Measurements from ENCODE around the gene GPN3. TPM values are rescaled to one million over a fixed set of nuclear protein-coding genes. Genes with fewer than 3 reads are reported as not detected.
"Not testable (repeated sequence)": the region's sequence is repeated elsewhere in the genome, so short reads cannot be mapped to it uniquely, and the experiment has no call there.

GPN3 gene
- polyA plus RNA-seq, 6 donors from 2014 or later: 23.3 to 48.1 (median 36.0) TPM

DNA sequence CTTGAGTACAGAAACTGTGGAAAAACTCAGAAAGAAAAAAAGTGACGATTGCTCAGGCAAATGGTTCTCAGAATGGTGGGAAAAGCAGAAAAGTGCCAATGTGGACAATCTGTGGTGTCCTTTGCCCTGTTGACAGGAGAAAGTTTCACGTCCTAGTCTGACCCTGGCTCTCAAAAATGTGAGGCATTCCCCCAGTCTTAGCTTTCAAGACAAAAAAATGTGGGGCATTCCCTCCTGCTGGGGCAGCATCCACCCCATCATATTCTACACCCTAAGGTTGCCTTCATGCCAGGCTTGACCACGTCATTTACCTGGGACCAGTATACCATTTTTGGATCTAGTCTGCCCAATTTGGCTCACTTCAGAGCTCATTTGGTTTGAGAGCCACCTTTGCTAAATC, 43.8 kb downstream of the GPN3 start:
- H3K36me3 Mint-ChIP-seq: no peaks in the 10 kb centered on the region
- no peaks in the 10 kb centered on the region for H3K9me3 Mint-ChIP-seq
- H3K4me3 Mint-ChIP-seq: no peak overlapping the region
- H3K27ac Mint-ChIP-seq: peak overlapping the region in 2 of 6 donors; percentile 63 to 66
- H3K27me3 Mint-ChIP-seq: no peaks in the 10 kb centered on the region
- ATAC-seq (ENCODE audit: low read depth in 2 of 2): no peak
- H3K4me1 Mint-ChIP-seq: no peaks in the 10 kb centered on the region
- no peak for DNase-seq

DNA sequence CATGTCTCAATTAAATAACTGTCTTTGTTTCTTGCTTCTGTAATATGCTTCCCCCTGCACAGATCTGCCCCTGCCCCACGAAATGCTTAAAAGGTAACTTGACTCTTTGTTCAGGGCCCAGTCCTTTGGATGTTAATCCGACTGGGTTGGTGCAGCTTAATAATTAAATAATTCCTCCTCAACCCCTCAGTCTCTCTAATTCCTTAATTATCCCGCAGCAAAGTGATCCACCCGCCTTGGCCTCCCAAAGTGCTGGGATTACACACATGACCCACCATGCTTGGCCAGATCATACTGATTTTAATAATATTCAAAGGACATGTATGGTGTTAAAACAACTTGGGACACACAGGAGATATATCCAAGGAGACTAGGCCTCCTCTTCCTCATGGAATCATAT, 46.4 kb downstream of the GPN3 start:
- Mint-ChIP-seq H3K27me3 (no peaks in the 10 kb centered on the region), H3K4me1 (peaks cover 8 to 14% (median 11%) of the 10 kb centered on the region in 3 donors), H3K9me3 (no peaks in the 10 kb centered on the region), H3K36me3 (no peaks in the 10 kb centered on the region), H3K4me3 (no peak overlapping the region), H3K27ac (no peak overlapping the region)
- DNase-seq: no peak
- ATAC-seq (ENCODE audit: low read depth in 2 of 2): no peak

DNA sequence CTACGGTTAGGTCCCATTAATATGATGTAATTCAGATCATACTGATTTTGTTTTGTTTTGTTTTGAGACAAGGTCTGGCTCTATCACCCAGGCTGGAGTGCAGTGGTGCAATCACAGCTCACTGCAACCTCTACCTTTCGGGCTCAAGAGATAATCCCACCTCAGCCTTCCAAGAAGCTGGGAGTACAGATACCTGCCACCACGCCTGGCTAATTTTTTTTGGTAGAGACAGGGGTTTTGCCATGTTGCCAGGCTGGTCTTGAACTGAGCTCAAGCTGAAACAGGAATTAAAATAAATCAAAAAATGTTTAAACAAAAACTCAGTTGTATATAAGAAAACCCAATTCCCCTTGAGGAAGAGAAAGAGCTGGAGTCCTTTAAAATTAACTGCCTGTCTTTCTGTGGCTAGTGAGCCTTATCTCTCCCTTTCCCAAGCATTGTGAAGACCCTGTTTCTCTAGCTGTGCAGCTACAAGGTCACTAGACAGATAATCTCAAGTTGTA, 46.8 kb downstream of the GPN3 start:
- H3K27ac Mint-ChIP-seq: no peak overlapping the region
- H3K4me3 Mint-ChIP-seq: no peak overlapping the region
- no peaks in the 10 kb centered on the region for H3K36me3 Mint-ChIP-seq
- no peaks in the 10 kb centered on the region for H3K9me3 Mint-ChIP-seq
- no peak for DNase-seq
- no peaks in the 10 kb centered on the region for H3K27me3 Mint-ChIP-seq
- ATAC-seq (ENCODE audit: low read depth in 2 of 2): no peak
- peaks cover 8 to 14% (median 11%) of the 10 kb centered on the region in 3 donors for H3K4me1 Mint-ChIP-seq

DNA sequence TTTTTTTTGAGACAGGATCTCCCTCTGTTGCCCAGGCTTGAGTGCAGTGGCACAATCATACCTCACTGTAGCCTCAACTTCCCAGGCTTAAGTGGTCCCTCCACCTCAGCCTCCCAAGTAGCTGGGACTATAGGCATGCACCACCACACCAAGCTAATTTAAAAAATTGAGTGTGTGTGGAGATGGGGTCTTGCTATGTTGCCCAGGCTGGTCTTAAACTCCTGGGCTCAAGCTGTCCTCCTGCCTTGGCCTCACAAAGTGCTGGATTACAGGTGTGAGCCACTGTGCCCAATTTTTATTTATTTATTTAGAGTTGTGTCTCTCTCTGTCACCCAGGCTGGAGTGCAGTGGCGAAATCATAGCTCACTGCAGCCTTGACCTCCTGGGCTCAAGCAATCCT, 47.4 kb downstream of the GPN3 start:
- not testable (repeated sequence) for H3K4me3 Mint-ChIP-seq; H3K9me3 Mint-ChIP-seq; H3K27ac Mint-ChIP-seq; ATAC-seq (ENCODE audit: low read depth in 2 of 2); H3K27me3 Mint-ChIP-seq; DNase-seq; H3K36me3 Mint-ChIP-seq
- peaks cover 8 to 14% (median 11%) of the 10 kb centered on the region in 3 donors for H3K4me1 Mint-ChIP-seq

DNA sequence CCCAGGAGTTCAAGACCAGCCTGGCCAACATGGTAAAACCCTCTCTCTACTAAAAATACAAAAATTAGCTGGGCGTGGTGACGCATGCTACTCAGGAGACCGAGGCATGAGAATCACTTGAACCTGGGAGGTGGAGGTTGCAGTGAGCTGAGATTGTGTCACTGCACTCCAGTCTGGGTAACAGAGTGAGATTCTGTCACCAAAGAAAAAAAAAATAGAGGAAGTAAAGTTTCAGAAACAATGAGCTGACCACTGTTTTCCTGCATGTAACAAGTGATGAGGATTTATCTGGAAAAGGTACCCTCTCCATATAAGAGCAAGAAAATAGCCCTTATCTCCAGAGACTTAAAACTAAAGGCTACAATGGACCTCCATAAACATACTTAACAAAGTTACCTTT, 50.9 kb downstream of the GPN3 start:
- H3K9me3 Mint-ChIP-seq, H3K27me3 Mint-ChIP-seq, H3K36me3 Mint-ChIP-seq: not testable (repeated sequence)
- H3K27ac Mint-ChIP-seq: peak overlapping the region in 4 of 6 donors; percentile 16 to 77 (median 43)
- peaks cover 8 to 14% (median 11%) of the 10 kb centered on the region in 3 donors for H3K4me1 Mint-ChIP-seq
- DNase-seq (peak; percentile 17), ATAC-seq (ENCODE audit: low read depth in 2 of 2) (peak; percentile 49 to 54)
- peak overlapping the region in 1 of 8 donors; percentile 70 for H3K4me3 Mint-ChIP-seq

DNA sequence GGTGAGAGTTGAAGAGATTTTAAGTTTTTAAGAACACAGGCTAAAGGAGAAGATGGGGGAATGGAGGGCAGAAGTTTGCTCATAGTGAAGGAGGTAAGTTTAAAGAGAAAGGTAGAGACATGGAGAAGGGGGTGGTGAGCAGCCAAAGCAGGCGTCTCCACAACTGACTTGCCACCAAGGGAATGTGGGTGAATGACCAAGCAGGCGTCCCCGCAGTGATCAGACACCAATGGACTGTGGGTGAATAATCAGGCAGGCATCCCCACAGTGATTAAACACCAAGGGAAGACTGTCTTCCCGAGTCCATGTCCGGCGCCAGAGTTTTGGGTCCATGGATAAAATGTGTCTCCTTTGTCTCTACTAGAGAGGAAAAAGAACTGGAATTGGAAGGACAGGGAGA, 58.0 kb downstream of the GPN3 start:
- not testable (repeated sequence) for H3K4me3 Mint-ChIP-seq; ATAC-seq (ENCODE audit: low read depth in 2 of 2); H3K36me3 Mint-ChIP-seq; H3K9me3 Mint-ChIP-seq; DNase-seq; H3K4me1 Mint-ChIP-seq
- H3K27me3 Mint-ChIP-seq: peaks cover 5 to 20% (median 13%) of the 10 kb centered on the region in 3 donors
- H3K27ac Mint-ChIP-seq: peak overlapping the region in 1 of 6 donors; percentile 92

DNA sequence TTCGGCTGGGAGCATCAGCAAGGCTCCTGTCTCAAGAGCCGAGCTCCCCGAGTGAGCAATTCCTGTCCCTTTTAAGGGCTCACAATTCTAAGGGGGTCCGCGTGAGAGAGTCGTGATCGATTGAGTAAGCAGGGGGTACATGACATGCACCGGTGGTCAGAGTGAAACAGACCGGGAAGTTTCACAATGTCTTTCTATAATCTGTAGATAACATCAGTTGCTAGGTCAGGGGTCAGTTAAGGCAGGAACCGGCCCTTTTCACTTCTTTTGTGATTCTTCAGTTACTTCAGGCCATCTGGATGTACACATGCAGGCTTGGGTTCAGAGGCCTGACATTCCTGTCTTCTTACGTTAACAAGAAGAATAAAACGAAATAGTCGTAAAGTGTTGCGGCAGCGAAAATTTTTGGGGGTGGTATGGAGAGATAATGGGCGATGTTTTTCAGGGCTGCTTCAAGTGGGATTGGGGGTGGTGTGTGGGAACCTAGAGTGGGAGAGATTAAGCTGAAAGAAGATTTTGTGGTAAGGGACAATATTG, 62.9 kb downstream of the GPN3 start:
- not testable (repeated sequence) for H3K27ac Mint-ChIP-seq; DNase-seq; H3K9me3 Mint-ChIP-seq; ATAC-seq (ENCODE audit: low read depth in 2 of 2); H3K36me3 Mint-ChIP-seq
- peaks cover 6 to 37% (median 21%) of the 10 kb centered on the region in 3 donors for H3K4me1 Mint-ChIP-seq
- H3K4me3 Mint-ChIP-seq: peak overlapping the region in 1 of 8 donors; percentile 100
- H3K27me3 Mint-ChIP-seq: peaks cover 5 to 12% (median 9%) of the 10 kb centered on the region in 3 donors

DNA sequence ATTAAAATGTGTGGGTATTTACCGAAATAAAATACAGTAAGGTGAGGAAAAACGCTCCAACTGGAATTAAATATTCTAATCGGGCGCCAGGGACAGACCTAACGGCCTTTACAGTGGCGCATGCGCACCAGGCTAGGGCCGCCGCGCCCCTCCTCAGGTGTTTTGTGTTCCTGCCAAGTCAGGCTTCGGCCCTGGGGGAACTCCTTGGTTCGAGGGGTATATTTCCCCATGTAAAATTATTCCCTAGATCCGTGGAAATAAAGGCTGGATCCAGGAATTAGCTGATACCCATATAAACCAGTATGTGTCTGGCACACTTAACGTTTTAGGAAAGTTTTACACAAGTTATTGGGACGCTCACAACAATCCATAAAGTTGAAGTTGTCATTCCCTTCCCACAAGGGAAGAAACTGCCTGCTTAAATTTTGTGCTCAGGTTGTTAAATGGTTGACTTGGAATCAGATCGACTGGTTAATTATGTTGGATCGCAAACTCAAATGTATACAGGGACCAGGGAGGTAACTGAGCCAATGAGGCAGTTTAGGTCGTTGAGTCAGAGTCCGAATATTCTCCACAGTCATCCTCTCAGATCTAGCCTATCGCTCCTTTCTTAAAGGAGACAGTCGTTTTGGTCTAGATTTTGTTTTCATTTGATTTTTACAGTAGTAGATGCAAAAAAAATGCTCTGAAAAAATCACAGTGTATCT, 63.9 kb downstream of the GPN3 start:
- DNase-seq: peak; percentile 78
- Mint-ChIP-seq H3K36me3 (peaks cover 0 to 8% of the 10 kb centered on the region in 2 donors), H3K9me3 (no peaks in the 10 kb centered on the region), H3K4me3 (peak overlapping the region; percentile 98 to 100 (median 100)), H3K27me3 (peaks cover 0 to under 1% (median 0%) of the 10 kb centered on the region in 3 donors), H3K4me1 (peaks cover 6 to 47% (median 21%) of the 10 kb centered on the region in 3 donors), H3K27ac (peak overlapping the region; percentile 95 to 99 (median 99))
- peak; percentile 60 to 69 for ATAC-seq (ENCODE audit: low read depth in 2 of 2)

DNA sequence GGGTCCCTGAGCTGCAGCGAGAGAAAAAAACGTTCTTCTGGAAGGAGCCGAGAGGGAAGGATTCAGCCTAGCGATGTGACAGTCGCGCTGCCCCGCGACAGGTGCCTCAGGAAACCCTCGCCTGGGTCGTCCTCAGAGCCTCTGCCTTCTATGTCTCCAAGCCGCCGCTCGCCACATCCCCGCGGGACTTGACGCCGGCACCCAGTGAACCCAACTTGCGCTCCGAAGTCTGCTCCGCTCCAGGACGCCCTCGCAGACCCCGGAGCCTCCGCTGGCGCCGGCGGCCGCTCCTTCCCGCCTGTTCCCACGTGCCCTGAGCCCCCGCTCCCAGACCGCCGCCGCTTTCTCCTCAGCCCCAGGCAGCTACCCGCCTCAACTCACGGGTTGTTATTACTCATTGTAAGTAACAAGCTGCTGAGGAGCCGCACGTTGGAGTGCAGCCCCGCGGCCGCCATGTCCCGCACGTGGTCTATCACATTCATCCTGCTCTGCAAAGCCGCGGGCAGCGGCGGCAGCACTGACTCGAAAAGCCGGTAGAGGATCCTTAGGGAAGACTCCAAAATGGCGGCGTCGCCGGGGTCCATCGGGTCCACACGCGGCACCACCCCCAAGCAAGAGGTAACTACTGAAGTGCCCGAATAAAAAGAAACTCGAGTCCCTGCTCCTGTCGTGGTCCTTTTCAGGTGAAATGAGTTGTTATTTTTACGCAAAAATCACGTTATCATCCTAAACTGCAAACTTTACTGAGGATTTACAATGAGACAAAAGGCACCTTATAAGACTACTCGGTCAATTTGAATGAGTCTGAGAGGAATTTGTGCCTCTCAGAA, 64.7 kb downstream of the GPN3 start, which contains the start of gene ANAPC7:
Gene ANAPC7 (minus strand): TSS at position 563 of the 830 bp plus-strand sequence. CDS start 81 bp downstream, at position 482.
- peak within 1 kb of the TSS; percentile 98 to 100 (median 100) for H3K4me3 Mint-ChIP-seq
- H3K9me3 Mint-ChIP-seq: no peaks in the 10 kb centered on the region
- DNase-seq (peak; percentile 86), ATAC-seq (ENCODE audit: low read depth in 2 of 2) (peak; percentile 87 to 92)
- peaks cover 6 to 47% (median 21%) of the 10 kb centered on the region in 3 donors for H3K4me1 Mint-ChIP-seq
- peaks cover 0 to 8% of the 10 kb centered on the region in 2 donors for H3K36me3 Mint-ChIP-seq
- H3K27ac Mint-ChIP-seq: peak within 1 kb of the TSS; percentile 95 to 99 (median 99)
- no peaks in the 10 kb centered on the region for H3K27me3 Mint-ChIP-seq

Other genes starting within 250 kb of the GPN3 start
- gene ATP2A2, start 187.0 kb downstream of the GPN3 start, polyA plus RNA-seq (ENCODE audit: low read depth in 6 of 6): 1 to 10 TPM; 1.6 to 3.8 (median 2.8) TPM
- 10 to 100 TPM; 20.1 to 40.7 (median 25.1) TPM for gene ANAPC7, start 64.5 kb downstream of the GPN3 start, polyA plus RNA-seq (ENCODE audit: low read depth in 6 of 6)
- 1,000 to 10,000 TPM; 1,452 to 1,836 (median 1,596) TPM for gene ARPC3, start 17.9 kb downstream of the GPN3 start, polyA plus RNA-seq (ENCODE audit: low read depth in 6 of 6)
- 10 to 100 TPM in 5 of 6 donors, 1 to 10 TPM in 1; 8.9 to 17.9 (median 15.6) TPM for gene FAM216A, start 588 bp upstream of the GPN3 start, polyA plus RNA-seq (ENCODE audit: low read depth in 6 of 6)
- 100 to 1,000 TPM; 120 to 151 (median 143) TPM for gene VPS29, start 33.9 kb upstream of the GPN3 start, polyA plus RNA-seq (ENCODE audit: low read depth in 6 of 6)
- 1 to 10 TPM; 1.2 to 4.7 (median 1.6) TPM for gene RAD9B, start 34.1 kb upstream of the GPN3 start, polyA plus RNA-seq (ENCODE audit: low read depth in 6 of 6)
- 10 to 100 TPM in 5 of 6 donors, 1 to 10 TPM in 1; 7.1 to 21.3 (median 15.9) TPM for gene PPTC7, start 115.1 kb upstream of the GPN3 start, polyA plus RNA-seq (ENCODE audit: low read depth in 6 of 6)
- gene TCTN1, start 145.9 kb upstream of the GPN3 start, polyA plus RNA-seq (ENCODE audit: low read depth in 6 of 6): 100 to 1,000 TPM in 1 of 6 donors, 10 to 100 TPM in 5; 52.8 to 109 (median 84.3) TPM
- gene HVCN1, start 220.9 kb upstream of the GPN3 start, polyA plus RNA-seq (ENCODE audit: low read depth in 6 of 6): 100 to 1,000 TPM; 654 to 887 (median 845) TPM